Endothelial cell (in vitro differentiated cells): Measurements from ENCODE around the gene IFT122. TPM values are rescaled to one million over a fixed set of nuclear protein-coding genes. Genes with fewer than 3 reads are reported as not detected.

Source experiments
- DNase-seq: peaks from one replicate; pipeline ENCODE4 v3.0.0; 2021; ENCODE audit warnings: low spot score
- H3K27ac Mint-ChIP-seq: one replicate; pipeline ENCODE4 v1.8.0; 2021; ENCODE audit warnings: mixed read lengths, inconsistent platforms; ENCODE audit not compliant: unreplicated experiment
- H3K27me3 Mint-ChIP-seq: one replicate; pipeline ENCODE4 v1.8.0; 2021; ENCODE audit warnings: mild to moderate bottlenecking, moderate library complexity, mixed read lengths, inconsistent platforms; ENCODE audit not compliant: unreplicated experiment
- H3K36me3 Mint-ChIP-seq: one replicate; pipeline ENCODE4 v1.8.0; 2021; ENCODE audit warnings: mild to moderate bottlenecking, low read depth, mixed read lengths, inconsistent platforms; ENCODE audit not compliant: unreplicated experiment
- H3K4me1 Mint-ChIP-seq: one replicate; pipeline ENCODE4 v1.8.0; 2021; ENCODE audit warnings: mild to moderate bottlenecking, mixed read lengths, inconsistent platforms; ENCODE audit not compliant: unreplicated experiment
- H3K4me3 Mint-ChIP-seq: one replicate; pipeline ENCODE4 v1.8.0; 2021; ENCODE audit warnings: mild to moderate bottlenecking, mixed read lengths, inconsistent platforms; ENCODE audit not compliant: unreplicated experiment
- H3K9me3 Mint-ChIP-seq: one replicate; pipeline ENCODE4 v1.8.0; 2021; ENCODE audit warnings: mixed read lengths, inconsistent platforms; ENCODE audit not compliant: unreplicated experiment
- total RNA-seq: library from RNA; stranded (reverse); fragmentation: NEBNext Ultra II Directional; extraction: Animal tissue kit (Norgen Biotek cat#: 25700); gene quantifications from one replicate; pipeline ENCODE4 v1.2.1, GENCODE V29; 2021; ENCODE audit not compliant: unreplicated experiment
- TF ChIP-seq, protein P1 (sequence below): fragments of 200-600 bp; sonication (generic); IDR thresholded peaks from one replicate; pipeline ENCODE4 v1.5.0; 2021; ENCODE audit warnings: antibody characterized with exemption; ENCODE audit not compliant: unreplicated experiment

Gene IFT122
- total RNA-seq, 1 donor from 2014 or later = 25.1 TPM

- no peak for DNase-seq
- H3K9me3 Mint-ChIP-seq = no peaks in the 10 kb centered on the region
- peaks cover 20% of the 10 kb centered on the region for H3K36me3 Mint-ChIP-seq
- H3K4me3 Mint-ChIP-seq = peak overlapping the region; percentile 90
- peaks cover 9% of the 10 kb centered on the region for H3K27me3 Mint-ChIP-seq
- TF ChIP-seq, protein P1, sequence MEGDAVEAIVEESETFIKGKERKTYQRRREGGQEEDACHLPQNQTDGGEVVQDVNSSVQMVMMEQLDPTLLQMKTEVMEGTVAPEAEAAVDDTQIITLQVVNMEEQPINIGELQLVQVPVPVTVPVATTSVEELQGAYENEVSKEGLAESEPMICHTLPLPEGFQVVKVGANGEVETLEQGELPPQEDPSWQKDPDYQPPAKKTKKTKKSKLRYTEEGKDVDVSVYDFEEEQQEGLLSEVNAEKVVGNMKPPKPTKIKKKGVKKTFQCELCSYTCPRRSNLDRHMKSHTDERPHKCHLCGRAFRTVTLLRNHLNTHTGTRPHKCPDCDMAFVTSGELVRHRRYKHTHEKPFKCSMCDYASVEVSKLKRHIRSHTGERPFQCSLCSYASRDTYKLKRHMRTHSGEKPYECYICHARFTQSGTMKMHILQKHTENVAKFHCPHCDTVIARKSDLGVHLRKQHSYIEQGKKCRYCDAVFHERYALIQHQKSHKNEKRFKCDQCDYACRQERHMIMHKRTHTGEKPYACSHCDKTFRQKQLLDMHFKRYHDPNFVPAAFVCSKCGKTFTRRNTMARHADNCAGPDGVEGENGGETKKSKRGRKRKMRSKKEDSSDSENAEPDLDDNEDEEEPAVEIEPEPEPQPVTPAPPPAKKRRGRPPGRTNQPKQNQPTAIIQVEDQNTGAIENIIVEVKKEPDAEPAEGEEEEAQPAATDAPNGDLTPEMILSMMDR = no peak
- no peak overlapping the region for H3K27ac Mint-ChIP-seq
- H3K4me1 Mint-ChIP-seq = peaks cover 32% of the 10 kb centered on the region
These were observed 12.0 kb upstream of the IFT122 start for GRCh38 chr3:129428007-129428375.

DNA sequence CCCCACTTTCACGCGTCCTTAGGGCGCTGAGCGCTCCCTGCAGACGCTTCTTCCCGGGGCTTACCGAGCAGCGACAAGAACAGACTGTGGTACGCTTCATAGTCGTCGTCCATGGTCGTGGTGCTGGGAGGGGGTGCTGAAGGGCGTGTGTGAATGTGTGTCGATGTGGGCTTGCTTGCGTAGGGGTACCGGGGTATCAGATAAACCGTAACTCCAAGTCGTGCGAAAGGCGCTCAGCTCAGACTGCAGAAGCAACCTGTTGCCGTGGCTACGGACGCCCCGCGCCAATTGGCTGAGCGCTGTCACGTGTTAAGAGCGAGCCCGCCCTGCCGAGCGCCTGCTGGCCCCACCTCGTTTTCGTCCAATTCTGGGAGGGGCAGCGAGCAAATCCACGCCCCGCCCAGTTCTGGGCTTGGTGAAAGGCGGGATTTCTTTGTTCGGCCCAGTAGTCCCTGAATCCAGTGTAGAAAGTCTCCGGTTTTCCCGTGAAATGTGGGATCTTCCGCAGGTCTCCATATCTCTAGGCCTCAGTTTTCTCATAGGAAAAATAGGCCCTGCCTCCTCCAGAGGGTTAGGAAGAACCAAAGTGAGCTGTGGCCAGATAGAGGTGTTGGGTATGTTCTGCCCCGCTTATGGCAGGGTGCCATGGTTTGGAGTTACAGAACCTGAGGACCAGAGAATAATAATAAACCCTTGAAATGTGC, 11.5 kb upstream of the IFT122 start, which contains the start of gene EFCAB12:
EFCAB12 (minus strand) TSS at position 261 of the 704 bp plus-strand sequence; CDS start at position 113, 148 bp downstream.
- no peaks in the 10 kb centered on the region for H3K9me3 Mint-ChIP-seq
- H3K27ac Mint-ChIP-seq = peak within 1 kb of the TSS; percentile 22
- H3K36me3 Mint-ChIP-seq = peaks cover 21% of the 10 kb centered on the region
- DNase-seq = peak; percentile 94
- H3K4me1 Mint-ChIP-seq = peaks cover 32% of the 10 kb centered on the region
- peaks cover 9% of the 10 kb centered on the region for H3K27me3 Mint-ChIP-seq
- TF ChIP-seq, protein P1 = no peak
- peak within 1 kb of the TSS; percentile 90 for H3K4me3 Mint-ChIP-seq

GRCh38 chr3:129429080-129429451, 11.0 kb upstream of the IFT122 start:
- Mint-ChIP-seq H3K9me3 (no peaks in the 10 kb centered on the region), H3K27ac (peak overlapping the region; percentile 22), H3K36me3 (peaks cover 26% of the 10 kb centered on the region), H3K27me3 (peaks cover 7% of the 10 kb centered on the region), H3K4me3 (no peak overlapping the region), H3K4me1 (peaks cover 26% of the 10 kb centered on the region)
- DNase-seq = no peak
- TF ChIP-seq, protein P1 = no peak

GRCh38 chr3:129429602-129430001, 10.4 kb upstream of the IFT122 start:
- H3K4me1 Mint-ChIP-seq = peaks cover 23% of the 10 kb centered on the region
- H3K9me3 Mint-ChIP-seq = no peaks in the 10 kb centered on the region
- no peak for DNase-seq
- peaks cover 7% of the 10 kb centered on the region for H3K27me3 Mint-ChIP-seq
- H3K4me3 Mint-ChIP-seq = no peak overlapping the region
- H3K27ac Mint-ChIP-seq = peak overlapping the region; percentile 76
- peaks cover 29% of the 10 kb centered on the region for H3K36me3 Mint-ChIP-seq
- TF ChIP-seq, protein P1 = no peak

GRCh38 chr3:129432036-129432435, 8.0 kb upstream of the IFT122 start:
- H3K27ac Mint-ChIP-seq = no peak overlapping the region
- no peak overlapping the region for H3K4me3 Mint-ChIP-seq
- no peaks in the 10 kb centered on the region for H3K9me3 Mint-ChIP-seq
- TF ChIP-seq, protein P1 = no peak
- peaks cover 39% of the 10 kb centered on the region for H3K36me3 Mint-ChIP-seq
- no peak for DNase-seq
- H3K4me1 Mint-ChIP-seq = peaks cover 20% of the 10 kb centered on the region
- peaks cover 7% of the 10 kb centered on the region for H3K27me3 Mint-ChIP-seq
